NK-92 (cell line): ENCODE measurements around the gene TNRC6B.

Experiments
- DNase-seq: peaks from one replicate; lab custom pipeline; 2025; ENCODE audit not compliant: unreplicated experiment; lab: John Stamatoyannopoulos, UW

TNRC6B gene

GRCh38 chr22:40324468-40325305 lies 147.0 kb downstream of the TNRC6B start:
- DNase-seq, result no peak

- no peak for DNase-seq
Observed at GRCh38 chr22:40325315-40325714, 147.6 kb downstream of the TNRC6B start.

GRCh38 chr22:40326905-40327735 lies 149.4 kb downstream of the TNRC6B start:
- no peak for DNase-seq

- no peak for DNase-seq
Observed at GRCh38 chr22:40328546-40329456, 151.1 kb downstream of the TNRC6B start.

- DNase-seq, result no peak
Observed at GRCh38 chr22:40329466-40329865, 151.7 kb downstream of the TNRC6B start.

GRCh38 chr22:40330086-40330485 lies 152.4 kb downstream of the TNRC6B start:
- DNase-seq, result no peak

- DNase-seq, result no peak
Observed at GRCh38 chr22:40330615-40331014, 152.9 kb downstream of the TNRC6B start.

GRCh38 chr22:40331706-40332105 lies 154.0 kb downstream of the TNRC6B start:
- DNase-seq, result no peak

GRCh38 chr22:40332319-40332781 lies 154.6 kb downstream of the TNRC6B start:
- DNase-seq, result no peak

- DNase-seq, result no peak
Observed at GRCh38 chr22:40334060-40334459, 156.3 kb downstream of the TNRC6B start.

- no peak for DNase-seq
Observed at GRCh38 chr22:40334899-40335298, 157.2 kb downstream of the TNRC6B start.

GRCh38 chr22:40335358-40335757 lies 157.6 kb downstream of the TNRC6B start:
- DNase-seq, result no peak

GRCh38 chr22:40340044-40340443 lies 162.3 kb downstream of the TNRC6B start:
- no peak for DNase-seq

GRCh38 chr22:40341604-40342003 lies 163.9 kb downstream of the TNRC6B start:
- no peak for DNase-seq

GRCh38 chr22:40342521-40342920 lies 164.8 kb downstream of the TNRC6B start:
- no peak for DNase-seq

- no peak for DNase-seq
Observed at GRCh38 chr22:40345271-40345670, 167.5 kb downstream of the TNRC6B start.

GRCh38 chr22:40345815-40346184 lies 168.1 kb downstream of the TNRC6B start:
- no peak for DNase-seq

- DNase-seq, result no peak
Observed at GRCh38 chr22:40346185-40347118, 168.7 kb downstream of the TNRC6B start, which contains the start of gene ADSL. TSS of gene ADSL (plus strand) at chr22:40346500. CDS start at chr22:40346559, 59 bp downstream.

- DNase-seq, result no peak
Observed at GRCh38 chr22:40347300-40347699, 169.6 kb downstream of the TNRC6B start.
